Tibial nerve (tissue), 3 donors: Measurements from ENCODE around the gene ADPGK.

Experiments used
- POLR2A ChIP-seq, 2 donors: fragments of 450-650 bp; IDR thresholded peaks; one replicate each; pipeline ENCODE4 v1.6.1; 2017; ENCODE audit warnings: antibody characterized with exemption in 2 of 2, mild to moderate bottlenecking in 2 of 2, moderate library complexity in 2 of 2
- TF ChIP-seq, protein P1 (sequence below), 5 experiments: fragments of 200-600 bp in 3 of 5; fragments of 450-650 bp in 2 of 5; sonication (generic) in 3 of 5; IDR thresholded peaks; one replicate each; pipeline ENCODE4 v1.5.1; 2016 to 2019; ENCODE audit warnings: antibody characterized with exemption in 5 of 5, mild to moderate bottlenecking in 3 of 5, moderate library complexity in 2 of 5

DNA sequence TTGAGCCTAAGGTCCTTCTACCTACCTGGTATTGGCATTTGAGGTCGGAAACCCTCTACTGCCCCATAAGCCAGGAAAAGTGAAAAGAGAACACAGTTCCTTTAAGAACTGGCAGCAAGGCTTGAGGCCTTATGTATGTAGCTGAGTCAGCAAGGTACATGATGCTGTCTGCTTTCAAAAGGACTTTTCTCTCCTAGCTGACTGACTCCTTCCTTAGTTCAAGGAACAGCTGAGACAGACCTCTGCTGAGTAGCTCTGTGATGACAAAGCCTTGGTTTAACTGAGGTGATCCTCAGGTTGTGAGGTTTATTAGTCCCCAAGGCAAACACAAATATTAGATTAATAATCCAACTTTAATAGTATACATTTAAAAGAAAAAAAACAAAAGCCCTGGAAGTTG, 45.8 kb downstream of the ADPGK start:
- TF ChIP-seq, protein P1, sequence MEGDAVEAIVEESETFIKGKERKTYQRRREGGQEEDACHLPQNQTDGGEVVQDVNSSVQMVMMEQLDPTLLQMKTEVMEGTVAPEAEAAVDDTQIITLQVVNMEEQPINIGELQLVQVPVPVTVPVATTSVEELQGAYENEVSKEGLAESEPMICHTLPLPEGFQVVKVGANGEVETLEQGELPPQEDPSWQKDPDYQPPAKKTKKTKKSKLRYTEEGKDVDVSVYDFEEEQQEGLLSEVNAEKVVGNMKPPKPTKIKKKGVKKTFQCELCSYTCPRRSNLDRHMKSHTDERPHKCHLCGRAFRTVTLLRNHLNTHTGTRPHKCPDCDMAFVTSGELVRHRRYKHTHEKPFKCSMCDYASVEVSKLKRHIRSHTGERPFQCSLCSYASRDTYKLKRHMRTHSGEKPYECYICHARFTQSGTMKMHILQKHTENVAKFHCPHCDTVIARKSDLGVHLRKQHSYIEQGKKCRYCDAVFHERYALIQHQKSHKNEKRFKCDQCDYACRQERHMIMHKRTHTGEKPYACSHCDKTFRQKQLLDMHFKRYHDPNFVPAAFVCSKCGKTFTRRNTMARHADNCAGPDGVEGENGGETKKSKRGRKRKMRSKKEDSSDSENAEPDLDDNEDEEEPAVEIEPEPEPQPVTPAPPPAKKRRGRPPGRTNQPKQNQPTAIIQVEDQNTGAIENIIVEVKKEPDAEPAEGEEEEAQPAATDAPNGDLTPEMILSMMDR (IDR thresholded peaks at IDR 0.05): no peak
- no peak for TF ChIP-seq POLR2A (IDR thresholded peaks at IDR 0.05)
